ENCODE results near the gene STAT5B. TPM values are rescaled to one million over a fixed set of nuclear protein-coding genes. Genes with fewer than 3 reads are reported as not detected.

STAT5B gene
- total and polyA plus RNA-seq, 4 donors = 18.0 to 106 (median 66.3) TPM

DNA sequence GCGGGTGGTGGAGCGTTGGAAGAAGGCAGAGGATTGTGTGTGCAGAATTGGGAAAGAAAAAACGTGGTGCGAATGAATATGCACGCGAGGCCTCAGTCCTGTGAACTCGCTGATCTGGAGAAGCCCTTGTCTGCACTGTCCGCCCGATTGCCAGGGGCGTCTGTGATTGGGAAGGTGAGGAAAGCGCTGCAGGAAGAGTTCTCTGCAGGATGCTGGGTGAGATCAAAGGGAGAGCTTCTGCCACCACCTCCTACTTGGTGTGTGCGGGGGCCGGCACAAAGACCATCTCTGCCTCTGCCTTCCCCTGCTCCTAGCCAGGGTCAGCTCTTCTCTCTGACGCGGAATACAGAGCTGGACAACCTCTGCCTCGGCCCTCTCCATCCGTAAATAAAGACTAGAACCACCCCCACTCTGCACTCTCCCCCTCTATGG, 120.6 kb downstream of the STAT5B start:
- DNase-seq = no peak
- 29 to 33% methylated on average over 17 of the region's 17 CpGs for WGBS, 2 donors
- Histone ChIP-seq H3K27me3 (ENCODE audit: control insufficient read depth in 1 of 2, insufficient read depth in 2 of 2, low read length in 1 of 2) (no peaks in the 10 kb centered on the region), H3K4me3 (ENCODE audit: low read length in 2 of 2) (no peak overlapping the region), H3K4me1 (ENCODE audit: control insufficient read depth in 1 of 2, insufficient read depth in 2 of 2, low read length in 2 of 2) (no peaks in the 10 kb centered on the region), H3K36me3 (ENCODE audit: control insufficient read depth in 1 of 2, insufficient read depth in 2 of 2, low read length in 1 of 2) (no peaks in the 10 kb centered on the region), H3K9me3 (ENCODE audit: control insufficient read depth, low read length) (no peaks in the 10 kb centered on the region), H3K27ac (ENCODE audit: low read depth in 1 of 2, low read length in 2 of 2) (no peak overlapping the region)
- intact Hi-C loops (cut with DNase I) = loop anchor here in 1 of 2 donors (2.0 kb wide), 1 partner anchor 189 kb away; the partner anchor contains the start of gene CNP
- ATAC-seq (ENCODE audit: low FRiP score) = no peak

GRCh38 chr17:42153919-42154742, 122.1 kb downstream of the STAT5B start:
- Histone ChIP-seq H3K4me3 (ENCODE audit: low read length in 2 of 2) (peak overlapping the region; percentile 75 to 89), H3K36me3 (ENCODE audit: control insufficient read depth in 1 of 2, insufficient read depth in 2 of 2, low read length in 1 of 2) (no peaks in the 10 kb centered on the region), H3K27ac (ENCODE audit: low read depth in 1 of 2, low read length in 2 of 2) (peak overlapping the region in 1 of 2 donors; percentile 6), H3K27me3 (ENCODE audit: control insufficient read depth in 1 of 2, insufficient read depth in 2 of 2, low read length in 1 of 2) (no peaks in the 10 kb centered on the region), H3K9me3 (ENCODE audit: control insufficient read depth, low read length) (no peaks in the 10 kb centered on the region), H3K4me1 (ENCODE audit: control insufficient read depth in 1 of 2, insufficient read depth in 2 of 2, low read length in 2 of 2) (no peaks in the 10 kb centered on the region)
- DNase-seq = no peak
- WGBS, 2 donors = 5 to 6% methylated on average over 15 of the region's 15 CpGs
- ATAC-seq (ENCODE audit: low FRiP score) = no peak
- intact Hi-C loops (cut with DNase I) = loop anchor here in 1 of 2 donors (2.0 kb wide), 1 partner anchor 187 kb away; the partner anchor contains the start of gene CNP

Other genes starting within 250 kb of the STAT5B start
- under 1 TPM; 0.32 to 0.96 TPM for gene C17orf113, start 225.8 kb downstream of the STAT5B start, total RNA-seq
- under 1 TPM; 0.50 to 0.74 TPM for gene C17orf113, start 225.8 kb downstream of the STAT5B start, polyA plus RNA-seq
- gene ZNF385C, start 177.9 kb downstream of the STAT5B start, total RNA-seq = not detected
- under 1 TPM in 1 of 2 donors, not detected in 1; 0.49 TPM for gene ZNF385C, start 177.9 kb downstream of the STAT5B start, polyA plus RNA-seq
- 10 to 100 TPM; 11.6 to 24.5 TPM for gene DHX58, start 163.7 kb downstream of the STAT5B start, total RNA-seq
- gene DHX58, start 163.7 kb downstream of the STAT5B start, polyA plus RNA-seq = 10 to 100 TPM in 1 of 2 donors, 1 to 10 TPM in 1; 3.6 to 45.5 TPM
- gene KAT2A, start 155.0 kb downstream of the STAT5B start, total RNA-seq = 10 to 100 TPM; 24.8 to 49.3 TPM
- gene KAT2A, start 155.0 kb downstream of the STAT5B start, polyA plus RNA-seq = 100 to 1,000 TPM in 1 of 2 donors, 1 to 10 TPM in 1; 8.9 to 109 TPM
- not detected for gene HSPB9, start 153.6 kb downstream of the STAT5B start, total RNA-seq
- gene HSPB9, start 153.6 kb downstream of the STAT5B start, polyA plus RNA-seq = under 1 TPM; 0.15 to 0.63 TPM
- 100 to 1,000 TPM; 109 to 130 TPM for gene RAB5C, start 121.4 kb downstream of the STAT5B start, total RNA-seq
- 100 to 1,000 TPM; 122 to 156 TPM for gene RAB5C, start 121.4 kb downstream of the STAT5B start, polyA plus RNA-seq
- gene KCNH4, start 95.2 kb downstream of the STAT5B start, total RNA-seq = under 1 TPM; 0.15 to 0.32 TPM
- not detected for gene KCNH4, start 95.2 kb downstream of the STAT5B start, polyA plus RNA-seq
- not detected for gene HCRT, start 90.9 kb downstream of the STAT5B start, total RNA-seq
- gene HCRT, start 90.9 kb downstream of the STAT5B start, polyA plus RNA-seq = not detected
- gene GHDC, start 81.9 kb downstream of the STAT5B start, total RNA-seq = 10 to 100 TPM; 17.3 to 26.0 TPM
- gene GHDC, start 81.9 kb downstream of the STAT5B start, polyA plus RNA-seq = 10 to 100 TPM; 13.1 to 27.5 TPM
- gene STAT5A, start 12.1 kb upstream of the STAT5B start, total RNA-seq = 10 to 100 TPM; 42.1 to 63.2 TPM
- gene STAT5A, start 12.1 kb upstream of the STAT5B start, polyA plus RNA-seq = 10 to 100 TPM; 10.9 to 20.8 TPM
- gene STAT3, start 112.1 kb upstream of the STAT5B start, total RNA-seq = 100 to 1,000 TPM; 279 to 297 TPM
- 10 to 100 TPM; 34.1 to 78.3 TPM for gene STAT3, start 112.1 kb upstream of the STAT5B start, polyA plus RNA-seq
- gene CAVIN1, start 146.9 kb upstream of the STAT5B start, total RNA-seq = 100 to 1,000 TPM; 569 to 643 TPM
- 100 to 1,000 TPM; 350 to 422 TPM for gene CAVIN1, start 146.9 kb upstream of the STAT5B start, polyA plus RNA-seq
- 100 to 1,000 TPM in 1 of 2 donors, 10 to 100 TPM in 1; 96.2 to 111 TPM for gene ATP6V0A1, start 182.5 kb upstream of the STAT5B start, total RNA-seq
- 10 to 100 TPM; 13.4 to 47.5 TPM for gene ATP6V0A1, start 182.5 kb upstream of the STAT5B start, polyA plus RNA-seq